ENCODE results near the gene HIF1AN. TPM values are rescaled to one million over a fixed set of nuclear protein-coding genes. Genes with fewer than 3 reads are reported as not detected.

HIF1AN gene
- total and polyA plus RNA-seq, 2 of the 8 experiments (the other 6 are each of a cell fraction or from before 2014, with no cell fraction given) = 10.9 to 62.8 TPM

- Histone ChIP-seq H3K79me1 (ENCODE audit: low read depth, low read length) (no peaks in the 10 kb centered on the region), H3K36me3 (ENCODE audit: control insufficient read depth in 2 of 4, insufficient read depth in 4 of 4, low read length in 3 of 4) (no peaks in the 10 kb centered on the region), H3K56ac (replicated peaks; ENCODE audit: insufficient read length, low read depth, low read length) (no peak overlapping the region), H3K23me2 (ENCODE audit: low read depth, low read length) (peaks cover 8% of the 10 kb centered on the region; the same call in 1 of the 2 replicates), H3K4ac (replicated peaks; ENCODE audit: insufficient read length, low read depth, low read length) (no peak overlapping the region), H4K5ac (ENCODE audit: insufficient read length, low read depth, low read length) (no peak overlapping the region), H3K23ac (ENCODE audit: insufficient read length) (no peak overlapping the region), H2BK5ac (ENCODE audit: low read depth, low read length) (no peak overlapping the region), H3K4me1 (replicated peaks in 1 of 4; ENCODE audit: control insufficient read depth in 3 of 4, insufficient read depth in 4 of 4, low read length in 3 of 4) (peaks cover 0 to 4% (median 2%) of the 10 kb centered on the region in 4 experiments; a peak in 4 of 7 replicates), H2BK20ac (ENCODE audit: low read length) (no peak overlapping the region), H3K18ac (ENCODE audit: extremely low read depth, low read length) (no peak overlapping the region), H3K14ac (ENCODE audit: insufficient read length) (no peak overlapping the region), H3K4me2 (ENCODE audit: insufficient read depth in 1 of 2, low read depth in 2 of 2, low read length in 2 of 2) (no peak overlapping the region; a peak in 1 of 4 replicates), H4K8ac (ENCODE audit: extremely low read depth, insufficient read depth, low read length) (no peak overlapping the region), H2AK5ac (ENCODE audit: low read depth, low read length) (no peak overlapping the region), H3K27me3 (replicated peaks in 1 of 4; ENCODE audit: control insufficient read depth in 3 of 4, extremely low read depth in 1 of 4, insufficient read depth in 3 of 4, low read length in 3 of 4) (peaks cover 0 to 27% (median 10%) of the 10 kb centered on the region in 4 experiments; a peak in 6 of 7 replicates), H3K27ac (ENCODE audit: low read depth, low read length) (no peak overlapping the region), H2BK120ac (replicated peaks; ENCODE audit: low read depth, low read length) (no peak overlapping the region), H3K79me2 (ENCODE audit: control insufficient read depth in 1 of 2, insufficient read depth in 2 of 2, low read length in 2 of 2) (no peaks in the 10 kb centered on the region), H3K9me3 (ENCODE audit: insufficient read depth in 2 of 2, low read depth in 1 of 2, low read length in 1 of 2) (no peaks in the 10 kb centered on the region), H2BK15ac (ENCODE audit: low read length) (no peak overlapping the region), H2BK12ac (ENCODE audit: low read depth, low read length) (no peak overlapping the region), H3K9ac (replicated peaks in 1 of 4; ENCODE audit: extremely low read depth in 1 of 4, low read depth in 3 of 4, low read length in 3 of 4) (no peak overlapping the region), H3K4me3 (ENCODE audit: extremely low read depth in 1 of 4, insufficient read depth in 2 of 4, low read depth in 3 of 4, low read length in 4 of 4) (no peak overlapping the region), H4K91ac (replicated peaks; ENCODE audit: insufficient read length, low read length) (no peak overlapping the region), H4K20me1 (replicated peaks in 1 of 2; ENCODE audit: control insufficient read depth in 1 of 2, insufficient read depth in 2 of 2, low read length in 2 of 2) (peaks cover 0 to 3% of the 10 kb centered on the region in 2 experiments), H2AFZ (ENCODE audit: low read length) (no peak overlapping the region)
- WGBS, 2 experiments (ENCODE audit: extremely low coverage in 1 of 2, insufficient coverage in 1 of 2, insufficient read length in 1 of 2, insufficient replicate concordance in 2 of 2, low coverage in 1 of 2, low lambda C conversion rate in 2 of 2, missing lambda C conversion rate in 1 of 2) = 85% methylated on average over 3 of the region's 3 CpGs; no CpG with 5 or more reads in 1 of the 2 experiments
- CTCF ChIA-PET (ENCODE audit: partially characterized antibody) = interaction anchor here (0.8 to 9.8 kb wide), 39 partner anchors 8 to 459 kb away, joined by 3 to 88 read pairs (median 5); partner anchors contain the start of gene HIF1AN
- TF ChIP-seq GABPA (IDR thresholded peaks at IDR 0.05; ENCODE audit: borderline replicate concordance, insufficient read depth, low read length) (no peak), CEBPB (IDR thresholded peaks at IDR 0.05; ENCODE audit: low read depth, low read length) (no peak), BRCA1 (IDR thresholded peaks at IDR 0.05; ENCODE audit: low read depth, low read length) (no peak), SIRT6 (IDR thresholded peaks at IDR 0.05; ENCODE audit: low read length) (no peak), CBX5 (IDR thresholded peaks at IDR 0.05; ENCODE audit: low read depth, low read length) (no peak), SP2 (IDR thresholded peaks at IDR 0.05; ENCODE audit: low read length) (no peak)
- FAIRE-seq (no peak), DNase-seq (ENCODE audit: low read depth in 1 of 2, low spot score in 2 of 2) (no peak)
- POLR2A ChIA-PET (ENCODE audit: partially characterized antibody) = interaction anchor here (0.7 to 2.4 kb wide), 4 partner anchors 8 to 311 kb away, joined by 3 to 15 read pairs (median 5); no protein-coding TSS in a partner anchor
These were observed 33.2 kb downstream of the HIF1AN start for GRCh38 chr10:100568912-100569311.

All from H1 (cell line).